Upper lobe of left lung (tissue), 6 donors: ENCODE measurements around the gene KCND2. TPM values are rescaled to one million over a fixed set of nuclear protein-coding genes. Genes with fewer than 3 reads are reported as not detected.

ENCODE experiments used
- ATAC-seq, 2 donors: fragments of 200-7000 bp; cut with Tn5 transposase; one replicate each; pipeline ENCODE4 v1.9.1; 2022; ENCODE audit warnings: mild to moderate bottlenecking in 2 of 2, moderate library complexity in 2 of 2; ENCODE audit not compliant: low FRiP score in 2 of 2
- DNase-seq, 2 donors: peaks; one replicate each; pipeline ENCODE4 v3.0.0-alpha.2; 2019 to 2020
- H3K27ac ChIP-seq, 4 donors: fragments of 200-600 bp; sonication (generic); one replicate each; pipeline ENCODE4 v1.5.1; 2016 to 2019
- H3K27me3 ChIP-seq, 4 donors: fragments of 200-600 bp; sonication (generic); one replicate each; pipeline ENCODE4 v1.5.1; 2017 to 2019
- H3K36me3 ChIP-seq, 4 donors: fragments of 200-600 bp; sonication (generic); one replicate each; pipeline ENCODE4 v1.5.1; 2016 to 2019
- H3K4me1 ChIP-seq, 4 donors: fragments of 200-600 bp; sonication (generic); one replicate each; pipeline ENCODE4 v1.5.1; 2018 to 2019
- H3K4me3 ChIP-seq, 4 donors: fragments of 200-600 bp; sonication (generic); one replicate each; pipeline ENCODE4 v1.5.1; 2017 to 2019; ENCODE audit warnings: mild to moderate bottlenecking in 2 of 4, moderate library complexity in 1 of 4
- H3K9me3 ChIP-seq, 4 donors: fragments of 200-600 bp; sonication (generic); one replicate each; pipeline ENCODE4 v1.5.1; 2018 to 2019
- CTCF ChIP-seq, 6 experiments: fragments of 450-650 bp in 4 of 6; fragments of 200-600 bp in 2 of 6; sonication (generic) in 2 of 6; IDR thresholded peaks; one replicate each; pipeline ENCODE4 v1.5.1; 2016 to 2019; ENCODE audit warnings: antibody characterized with exemption in 6 of 6
- EP300 ChIP-seq, 4 donors: sonication (generic); formaldehyde crosslinking; IDR thresholded peaks; one replicate each; pipeline ENCODE4 v1.5.1; 2017; ENCODE audit warnings: antibody characterized with exemption in 4 of 4, control low read depth in 2 of 4
- POLR2A ChIP-seq, 4 donors: fragments of 450-650 bp; IDR thresholded peaks; one replicate each; pipeline ENCODE4 v1.5.1; 2016 to 2017; ENCODE audit warnings: antibody characterized with exemption in 4 of 4, mild to moderate bottlenecking in 2 of 4
- POLR2AphosphoS5 ChIP-seq, 2 donors: sonication (generic); formaldehyde crosslinking; IDR thresholded peaks; one replicate each; pipeline ENCODE4 v1.5.1; 2017; ENCODE audit warnings: antibody characterized with exemption in 2 of 2
- WGBS, 2 donors: methylation state at CpG; one replicate each; pipeline ENCODE4 v1.1.5; 2017 to 2018; 5-methylcytosine and 5-hydroxymethylcytosine counted together
- total RNA-seq, 6 donors: library from RNA; depleted of rRNA in 4 of 6; stranded (reverse); fragments of >200 nt in 4 of 6; gene quantifications; one replicate each; pipeline versions ENCODE4 v1.1.0 to v1.2.1, GENCODE V29; 2016 to 2021
- donor health status: DM: no; HTN: no; CAD: no; lungs with moderate emphysema.
- donor health status: DM: no; HTN: yes; CAD: no; lungs with severe emphysema.

Gene KCND2
- total RNA-seq, 6 donors from 2014 or later: under 0.01 to 0.67 (median 0.23) TPM; not detected in 2

GRCh38 chr7:120480930-120481329, 208.0 kb downstream of the KCND2 start:
- Histone ChIP-seq H3K9me3 (no peaks in the 10 kb centered on the region), H3K36me3 (no peaks in the 10 kb centered on the region), H3K27ac (no peak overlapping the region), H3K4me1 (no peaks in the 10 kb centered on the region), H3K27me3 (no peaks in the 10 kb centered on the region), H3K4me3 (no peak overlapping the region)
- TF ChIP-seq CTCF (IDR thresholded peaks at IDR 0.05) (no peak), POLR2AphosphoS5 (IDR thresholded peaks at IDR 0.05) (no peak), POLR2A (IDR thresholded peaks at IDR 0.05) (no peak), EP300 (IDR thresholded peaks at IDR 0.05) (no peak)
- no peak for DNase-seq
- WGBS, 2 donors: 80 to 81% methylated on average over 5 of the region's 5 CpGs
- no peak for ATAC-seq

DNA sequence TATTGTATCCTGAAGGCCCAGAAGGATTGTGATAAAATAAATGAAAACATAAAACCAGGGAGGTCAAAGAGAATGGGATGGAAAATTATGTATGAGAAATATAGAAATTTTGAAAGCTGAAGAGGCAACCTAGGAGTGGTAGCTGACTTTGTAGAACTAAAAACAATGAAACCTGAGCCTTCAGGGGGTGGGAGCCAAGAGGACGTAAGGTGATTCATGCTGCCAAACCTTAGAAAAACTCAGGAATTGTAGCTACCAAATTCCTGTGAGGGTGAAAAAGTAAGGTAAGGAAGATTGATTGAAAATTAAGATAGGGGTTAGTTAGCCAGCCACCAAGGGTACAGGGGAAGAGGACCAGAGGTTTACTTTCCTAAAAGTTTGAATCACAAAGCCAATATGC, 213.2 kb downstream of the KCND2 start:
- no peak for ATAC-seq
- Histone ChIP-seq H3K36me3 (no peaks in the 10 kb centered on the region), H3K4me3 (no peak overlapping the region), H3K27ac (no peak overlapping the region), H3K9me3 (no peaks in the 10 kb centered on the region), H3K27me3 (no peaks in the 10 kb centered on the region), H3K4me1 (no peaks in the 10 kb centered on the region)
- WGBS, 2 donors: 71 to 81% methylated on average over 1 of the region's 1 CpG
- no peak for TF ChIP-seq POLR2AphosphoS5 (IDR thresholded peaks at IDR 0.05)
- TF ChIP-seq CTCF (IDR thresholded peaks at IDR 0.05): no peak
- TF ChIP-seq EP300 (IDR thresholded peaks at IDR 0.05): no peak
- no peak for TF ChIP-seq POLR2A (IDR thresholded peaks at IDR 0.05)
- no peak for DNase-seq

DNA sequence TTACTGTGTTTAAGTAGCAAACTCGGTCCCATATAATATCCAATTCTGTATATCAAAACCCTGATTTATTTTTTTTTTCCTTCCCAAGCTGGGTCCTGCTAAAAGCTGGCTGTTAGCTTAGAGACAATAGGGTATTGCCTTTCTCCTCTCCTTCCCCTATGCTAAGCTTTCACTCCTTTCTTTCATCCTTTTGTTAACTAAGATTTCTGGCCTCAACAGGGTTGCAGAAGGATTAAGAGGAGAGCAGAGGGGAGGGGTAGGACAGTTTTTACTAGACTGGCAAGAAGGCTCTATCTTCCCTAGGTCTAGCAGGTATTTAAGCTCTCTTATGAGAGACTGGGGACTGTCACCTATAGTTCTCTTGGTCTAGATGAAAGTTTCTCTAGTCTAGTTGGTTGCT, 229.2 kb downstream of the KCND2 start:
- TF ChIP-seq POLR2AphosphoS5 (IDR thresholded peaks at IDR 0.05): no peak
- TF ChIP-seq POLR2A (IDR thresholded peaks at IDR 0.05): no peak
- 31 to 50% methylated on average over 1 of the region's 1 CpG for WGBS, 2 donors
- DNase-seq: no peak

DNA sequence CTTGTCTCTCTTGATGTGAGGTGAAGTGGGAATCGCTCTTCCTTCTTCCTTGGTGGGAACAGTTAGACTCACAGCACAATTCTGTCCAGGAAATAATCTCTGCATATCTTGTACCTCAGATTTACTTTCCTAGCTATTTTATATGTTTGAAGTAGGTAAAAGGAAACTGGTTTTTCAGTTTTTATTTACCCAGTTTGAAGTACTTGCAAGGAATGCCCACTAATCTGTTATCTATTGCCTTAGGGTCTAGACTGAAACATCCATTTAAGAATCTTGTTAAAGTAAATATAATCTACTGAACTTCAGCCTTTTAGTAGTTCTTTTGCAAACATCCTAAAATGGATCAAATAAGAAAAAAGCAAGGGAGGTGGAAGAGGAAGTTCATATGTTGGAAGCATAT, 229.8 kb downstream of the KCND2 start:
- no peaks in the 10 kb centered on the region for H3K9me3 ChIP-seq
- no peaks in the 10 kb centered on the region for H3K36me3 ChIP-seq
- H3K27me3 ChIP-seq: no peaks in the 10 kb centered on the region
- no peak for DNase-seq
- H3K4me1 ChIP-seq: no peaks in the 10 kb centered on the region
- 71 to 82% methylated on average over 1 of the region's 1 CpG for WGBS, 2 donors
- TF ChIP-seq EP300 (IDR thresholded peaks at IDR 0.05) (no peak), POLR2AphosphoS5 (IDR thresholded peaks at IDR 0.05) (no peak), POLR2A (IDR thresholded peaks at IDR 0.05) (no peak), CTCF (IDR thresholded peaks at IDR 0.05) (no peak)
- no peak overlapping the region for H3K27ac ChIP-seq
- H3K4me3 ChIP-seq: no peak overlapping the region
- no peak for ATAC-seq

More for the DNA sequence above, 229.2 kb downstream of the KCND2 start:
- Histone ChIP-seq H3K4me3 (no peak overlapping the region), H3K4me1 (no peaks in the 10 kb centered on the region), H3K27ac (no peak overlapping the region), H3K9me3 (no peaks in the 10 kb centered on the region), H3K27me3 (no peaks in the 10 kb centered on the region), H3K36me3 (no peaks in the 10 kb centered on the region)
- ATAC-seq: peak in 1 of 2 donors; percentile 49

- TF ChIP-seq CTCF (IDR thresholded peaks at IDR 0.05) (no peak), POLR2AphosphoS5 (IDR thresholded peaks at IDR 0.05) (no peak), EP300 (IDR thresholded peaks at IDR 0.05) (no peak), POLR2A (IDR thresholded peaks at IDR 0.05) (no peak)
- no peak for DNase-seq
- Histone ChIP-seq H3K9me3 (no peaks in the 10 kb centered on the region), H3K27ac (no peak overlapping the region), H3K36me3 (no peaks in the 10 kb centered on the region), H3K4me1 (no peaks in the 10 kb centered on the region), H3K27me3 (no peaks in the 10 kb centered on the region), H3K4me3 (no peak overlapping the region)
- ATAC-seq: no peak
Observed at GRCh38 chr7:120504386-120504785, 231.4 kb downstream of the KCND2 start.
